HepG2 (cell line): ENCODE measurements around the gene FOXA1. TPM values are rescaled to one million over a fixed set of nuclear protein-coding genes. Genes with fewer than 3 reads are reported as not detected.
A peak's percentile ranks its signal among the peaks of the same experiment; 100 is the strongest.

Source experiments
- AHR ChIP-seq: IDR thresholded peaks from 2 replicates; pipeline ENCODE4 v1.6.1; 2018; ENCODE audit warnings: missing genetic modification reagents, missing compliant biosample characterization
- MIER2 ChIP-seq: IDR thresholded peaks from 2 replicates; pipeline ENCODE4 v1.6.1; 2016; ENCODE audit warnings: missing biosample characterization, missing genetic modification reagents
- SP140L ChIP-seq: sonication (generic); formaldehyde crosslinking; IDR thresholded peaks from 2 replicates; pipeline ENCODE4 v1.4.0; 2020; ENCODE audit warnings: missing genetic modification reagents, borderline replicate concordance
- SP2 ChIP-seq: sonication (generic); formaldehyde crosslinking; IDR thresholded peaks from 2 replicates; pipeline ENCODE4 v1.5.1; 2020; ENCODE audit warnings: mild to moderate bottlenecking, missing genetic modification reagents
- TCF12 ChIP-seq, 2 experiments: fragments of 450-650 bp in 1 of 2; sonication (generic) in 1 of 2; formaldehyde crosslinking in 1 of 2; IDR thresholded peaks; 2 replicates each; pipeline versions ENCODE4 v1.6.1 to v1.8.0; 2017 to 2022; ENCODE audit warnings: antibody characterized with exemption in 1 of 2, mild to moderate bottlenecking in 1 of 2, missing genetic modification reagents in 1 of 2, moderate library complexity in 1 of 2
- ZNF652 ChIP-seq: IDR thresholded peaks from 2 replicates; pipeline ENCODE4 v1.6.1; 2016; ENCODE audit warnings: low read depth, borderline replicate concordance
- ZNF782 ChIP-seq: sonication (generic); formaldehyde crosslinking; IDR thresholded peaks from 2 replicates; pipeline ENCODE4 v1.4.0; 2020; ENCODE audit warnings: missing genetic modification reagents, mild to moderate bottlenecking, borderline replicate concordance
- polyA plus RNA-seq, 8 experiments: library from polyadenylated mRNA; depleted of rRNA in 3 of 8; stranded (reverse) in 7 of 8; unstranded in 1 of 8; fragments of >200 nt; fragmentation: Illumina TruSeq in 4 of 8; extraction: Trizol in 4 of 8; gene quantifications; 2 replicates each; pipeline versions ENCODE4 v1.2.1 to v1.2.3, GENCODE V29; 2011 to 2016; ENCODE audit warnings: low read depth in 4 of 8, missing spikeins in 1 of 8, mixed read lengths in 1 of 8; ENCODE audit not compliant: insufficient read depth in 1 of 8
- total RNA-seq, 5 experiments: library from RNA; depleted of rRNA; stranded (reverse); fragments of >200 nt; fragmentation: Illumina TruSeq; extraction: Trizol; gene quantifications; 2 replicates each; pipeline ENCODE4 v1.2.3, GENCODE V29; 2016; ENCODE audit warnings: low read depth in 1 of 5
- TF ChIP-seq, protein P1 (sequence below): fragments of 450-650 bp; IDR thresholded peaks from 2 replicates; pipeline ENCODE4 v1.6.1; 2017; ENCODE audit warnings: mild to moderate bottlenecking
- TF ChIP-seq, protein P2 (sequence below): sonication (generic); formaldehyde crosslinking; IDR thresholded peaks from 2 replicates; pipeline ENCODE4 v1.5.0; 2020; ENCODE audit warnings: missing genetic modification reagents
- TF ChIP-seq, protein P3 (sequence below): sonication (generic); formaldehyde crosslinking; IDR thresholded peaks from 2 replicates; pipeline ENCODE4 v1.4.0; 2020; ENCODE audit warnings: low read depth, missing genetic modification reagents
- TF ChIP-seq, protein P4 (sequence below): sonication (generic); formaldehyde crosslinking; IDR thresholded peaks from 2 replicates; pipeline ENCODE4 v1.4.0; 2020; ENCODE audit warnings: mild to moderate bottlenecking, missing genetic modification reagents
- TF ChIP-seq, protein P5 (sequence below): sonication (generic); formaldehyde crosslinking; IDR thresholded peaks from 2 replicates; pipeline ENCODE4 v1.8.0; 2022; ENCODE audit warnings: mild to moderate bottlenecking, missing genetic modification reagents
- TF ChIP-seq, protein P6 (sequence below): sonication (generic); formaldehyde crosslinking; IDR thresholded peaks from 2 replicates; pipeline ENCODE4 v1.5.1; 2020; ENCODE audit warnings: missing genetic modification reagents, mild to moderate bottlenecking, borderline replicate concordance

Gene FOXA1
- total and polyA plus RNA-seq, 2 of the 13 experiments (the other 11 are each of a cell fraction or from before 2014, with no cell fraction given), result 43.4 to 58.6 TPM

DNA sequence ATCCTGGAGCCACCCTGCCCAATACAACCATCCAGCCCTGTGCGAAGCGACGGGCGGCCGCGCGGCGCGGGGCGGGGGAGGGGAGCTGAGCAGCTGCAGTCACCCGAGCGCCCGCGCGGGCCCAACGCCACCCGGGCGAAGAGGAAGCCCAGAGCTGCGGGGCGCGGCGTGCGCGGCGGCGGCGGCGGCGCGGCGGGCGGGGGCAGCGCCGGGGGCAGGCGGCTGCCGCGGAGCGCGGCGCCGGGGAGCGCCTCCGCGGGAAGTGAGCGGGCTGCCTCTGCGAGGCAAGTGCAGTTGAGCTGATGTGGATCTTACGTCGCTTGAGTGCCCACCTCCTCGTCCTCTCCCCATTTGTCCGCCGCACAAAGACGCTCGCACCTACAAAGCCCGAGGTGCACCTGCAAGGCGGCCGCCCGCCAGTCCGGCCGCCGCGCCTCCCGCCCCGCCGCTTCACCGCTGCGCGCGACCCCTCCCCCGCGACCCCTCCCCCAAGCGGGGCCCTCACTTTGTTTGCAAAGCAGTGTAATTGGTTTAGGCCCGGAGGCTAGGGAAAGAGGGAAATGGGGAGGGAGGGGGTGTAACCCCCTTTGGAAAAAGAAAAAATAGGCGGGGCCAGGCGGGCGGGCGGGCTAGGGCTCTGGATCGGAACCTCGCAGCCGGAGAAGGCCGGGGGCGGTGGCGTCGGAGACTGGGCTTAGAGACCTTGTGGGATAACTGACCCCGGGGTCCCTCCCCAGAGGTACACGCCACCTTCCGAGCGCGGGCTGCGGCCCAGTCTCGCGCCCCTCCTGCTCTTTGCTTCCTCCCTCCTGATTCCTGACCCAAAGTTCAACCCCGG is at the start of gene FOXA1, which contains the start of gene TTC6 (continued):
- TF ChIP-seq, protein P1, sequence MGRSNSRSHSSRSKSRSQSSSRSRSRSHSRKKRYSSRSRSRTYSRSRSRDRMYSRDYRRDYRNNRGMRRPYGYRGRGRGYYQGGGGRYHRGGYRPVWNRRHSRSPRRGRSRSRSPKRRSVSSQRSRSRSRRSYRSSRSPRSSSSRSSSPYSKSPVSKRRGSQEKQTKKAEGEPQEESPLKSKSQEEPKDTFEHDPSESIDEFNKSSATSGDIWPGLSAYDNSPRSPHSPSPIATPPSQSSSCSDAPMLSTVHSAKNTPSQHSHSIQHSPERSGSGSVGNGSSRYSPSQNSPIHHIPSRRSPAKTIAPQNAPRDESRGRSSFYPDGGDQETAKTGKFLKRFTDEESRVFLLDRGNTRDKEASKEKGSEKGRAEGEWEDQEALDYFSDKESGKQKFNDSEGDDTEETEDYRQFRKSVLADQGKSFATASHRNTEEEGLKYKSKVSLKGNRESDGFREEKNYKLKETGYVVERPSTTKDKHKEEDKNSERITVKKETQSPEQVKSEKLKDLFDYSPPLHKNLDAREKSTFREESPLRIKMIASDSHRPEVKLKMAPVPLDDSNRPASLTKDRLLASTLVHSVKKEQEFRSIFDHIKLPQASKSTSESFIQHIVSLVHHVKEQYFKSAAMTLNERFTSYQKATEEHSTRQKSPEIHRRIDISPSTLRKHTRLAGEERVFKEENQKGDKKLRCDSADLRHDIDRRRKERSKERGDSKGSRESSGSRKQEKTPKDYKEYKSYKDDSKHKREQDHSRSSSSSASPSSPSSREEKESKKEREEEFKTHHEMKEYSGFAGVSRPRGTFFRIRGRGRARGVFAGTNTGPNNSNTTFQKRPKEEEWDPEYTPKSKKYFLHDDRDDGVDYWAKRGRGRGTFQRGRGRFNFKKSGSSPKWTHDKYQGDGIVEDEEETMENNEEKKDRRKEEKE, result no peak
- TF ChIP-seq ZNF782 (no peak), AHR (CRISPR knock-in tag) (no peak; the same call in 1 of the 2 replicates), SP2 (CRISPR knock-in tag) (peak; percentile 24; the same call in 1 of the 2 replicates), SP140L (peak; percentile 9; the same call in 1 of the 2 replicates), MIER2 (no peak), TCF12 (IDR thresholded peaks at IDR 0.05) (no peak), TCF12 (CRISPR knock-in tag; IDR thresholded peaks at IDR 0.05) (peak; percentile 15; the same call in 1 of the 2 replicates), ZNF652 (peak; percentile 4; the same call in 1 of the 2 replicates)
- TF ChIP-seq, protein P2, sequence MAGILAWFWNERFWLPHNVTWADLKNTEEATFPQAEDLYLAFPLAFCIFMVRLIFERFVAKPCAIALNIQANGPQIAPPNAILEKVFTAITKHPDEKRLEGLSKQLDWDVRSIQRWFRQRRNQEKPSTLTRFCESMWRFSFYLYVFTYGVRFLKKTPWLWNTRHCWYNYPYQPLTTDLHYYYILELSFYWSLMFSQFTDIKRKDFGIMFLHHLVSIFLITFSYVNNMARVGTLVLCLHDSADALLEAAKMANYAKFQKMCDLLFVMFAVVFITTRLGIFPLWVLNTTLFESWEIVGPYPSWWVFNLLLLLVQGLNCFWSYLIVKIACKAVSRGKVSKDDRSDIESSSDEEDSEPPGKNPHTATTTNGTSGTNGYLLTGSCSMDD (CRISPR knock-in tag), result no peak
- TF ChIP-seq, protein P3, sequence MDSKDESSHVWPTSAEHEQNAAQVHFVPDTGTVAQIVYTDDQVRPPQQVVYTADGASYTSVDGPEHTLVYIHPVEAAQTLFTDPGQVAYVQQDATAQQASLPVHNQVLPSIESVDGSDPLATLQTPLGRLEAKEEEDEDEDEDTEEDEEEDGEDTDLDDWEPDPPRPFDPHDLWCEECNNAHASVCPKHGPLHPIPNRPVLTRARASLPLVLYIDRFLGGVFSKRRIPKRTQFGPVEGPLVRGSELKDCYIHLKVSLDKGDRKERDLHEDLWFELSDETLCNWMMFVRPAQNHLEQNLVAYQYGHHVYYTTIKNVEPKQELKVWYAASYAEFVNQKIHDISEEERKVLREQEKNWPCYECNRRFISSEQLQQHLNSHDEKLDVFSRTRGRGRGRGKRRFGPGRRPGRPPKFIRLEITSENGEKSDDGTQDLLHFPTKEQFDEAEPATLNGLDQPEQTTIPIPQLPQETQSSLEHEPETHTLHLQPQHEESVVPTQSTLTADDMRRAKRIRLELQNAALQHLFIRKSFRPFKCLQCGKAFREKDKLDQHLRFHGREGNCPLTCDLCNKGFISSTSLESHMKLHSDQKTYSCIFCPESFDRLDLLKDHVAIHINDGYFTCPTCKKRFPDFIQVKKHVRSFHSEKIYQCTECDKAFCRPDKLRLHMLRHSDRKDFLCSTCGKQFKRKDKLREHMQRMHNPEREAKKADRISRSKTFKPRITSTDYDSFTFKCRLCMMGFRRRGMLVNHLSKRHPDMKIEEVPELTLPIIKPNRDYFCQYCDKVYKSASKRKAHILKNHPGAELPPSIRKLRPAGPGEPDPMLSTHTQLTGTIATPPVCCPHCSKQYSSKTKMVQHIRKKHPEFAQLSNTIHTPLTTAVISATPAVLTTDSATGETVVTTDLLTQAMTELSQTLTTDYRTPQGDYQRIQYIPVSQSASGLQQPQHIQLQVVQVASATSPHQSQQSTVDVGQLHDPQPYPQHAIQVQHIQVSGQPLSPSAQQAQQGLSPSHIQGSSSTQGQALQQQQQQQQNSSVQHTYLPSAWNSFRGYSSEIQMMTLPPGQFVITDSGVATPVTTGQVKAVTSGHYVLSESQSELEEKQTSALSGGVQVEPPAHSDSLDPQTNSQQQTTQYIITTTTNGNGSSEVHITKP, result no peak
- TF ChIP-seq, protein P4, sequence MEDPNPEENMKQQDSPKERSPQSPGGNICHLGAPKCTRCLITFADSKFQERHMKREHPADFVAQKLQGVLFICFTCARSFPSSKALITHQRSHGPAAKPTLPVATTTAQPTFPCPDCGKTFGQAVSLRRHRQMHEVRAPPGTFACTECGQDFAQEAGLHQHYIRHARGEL, result no peak
- TF ChIP-seq, protein P5, sequence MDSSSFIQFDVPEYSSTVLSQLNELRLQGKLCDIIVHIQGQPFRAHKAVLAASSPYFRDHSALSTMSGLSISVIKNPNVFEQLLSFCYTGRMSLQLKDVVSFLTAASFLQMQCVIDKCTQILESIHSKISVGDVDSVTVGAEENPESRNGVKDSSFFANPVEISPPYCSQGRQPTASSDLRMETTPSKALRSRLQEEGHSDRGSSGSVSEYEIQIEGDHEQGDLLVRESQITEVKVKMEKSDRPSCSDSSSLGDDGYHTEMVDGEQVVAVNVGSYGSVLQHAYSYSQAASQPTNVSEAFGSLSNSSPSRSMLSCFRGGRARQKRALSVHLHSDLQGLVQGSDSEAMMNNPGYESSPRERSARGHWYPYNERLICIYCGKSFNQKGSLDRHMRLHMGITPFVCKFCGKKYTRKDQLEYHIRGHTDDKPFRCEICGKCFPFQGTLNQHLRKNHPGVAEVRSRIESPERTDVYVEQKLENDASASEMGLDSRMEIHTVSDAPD, result 0 out of 2 replicates have a peak, but pooled peaks have one; percentile 22
- TF ChIP-seq, protein P6, sequence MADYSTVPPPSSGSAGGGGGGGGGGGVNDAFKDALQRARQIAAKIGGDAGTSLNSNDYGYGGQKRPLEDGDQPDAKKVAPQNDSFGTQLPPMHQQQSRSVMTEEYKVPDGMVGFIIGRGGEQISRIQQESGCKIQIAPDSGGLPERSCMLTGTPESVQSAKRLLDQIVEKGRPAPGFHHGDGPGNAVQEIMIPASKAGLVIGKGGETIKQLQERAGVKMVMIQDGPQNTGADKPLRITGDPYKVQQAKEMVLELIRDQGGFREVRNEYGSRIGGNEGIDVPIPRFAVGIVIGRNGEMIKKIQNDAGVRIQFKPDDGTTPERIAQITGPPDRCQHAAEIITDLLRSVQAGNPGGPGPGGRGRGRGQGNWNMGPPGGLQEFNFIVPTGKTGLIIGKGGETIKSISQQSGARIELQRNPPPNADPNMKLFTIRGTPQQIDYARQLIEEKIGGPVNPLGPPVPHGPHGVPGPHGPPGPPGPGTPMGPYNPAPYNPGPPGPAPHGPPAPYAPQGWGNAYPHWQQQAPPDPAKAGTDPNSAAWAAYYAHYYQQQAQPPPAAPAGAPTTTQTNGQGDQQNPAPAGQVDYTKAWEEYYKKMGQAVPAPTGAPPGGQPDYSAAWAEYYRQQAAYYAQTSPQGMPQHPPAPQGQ, result no peak
